DND-41 (cell line): ENCODE measurements around the gene FOXK2.

Experiments used
- ATAC-seq: fragments of 200-7000 bp; cut with Tn5 transposase; 3 replicates; pipeline ENCODE4 v1.9.1; 2021; ENCODE audit warnings: low read depth; ENCODE audit not compliant: insufficient read depth
- DNase-seq: peaks from one replicate; pipeline ENCODE4 v3.0.0-alpha.2; 2020
- H2AFZ ChIP-seq: 2 replicates; pipeline ENCODE4 v1.6.0; 2012; ENCODE audit warnings: low read depth, low read length
- H3K27ac ChIP-seq: 2 replicates; pipeline ENCODE4 v1.5.1; 2012; ENCODE audit warnings: low read length, inconsistent platforms
- H3K27me3 ChIP-seq: fragments of 200-600 bp; sonication (generic); 2 replicates; pipeline ENCODE4 v1.6.0; 2012; ENCODE audit warnings: low read length, mild to moderate bottlenecking, inconsistent platforms; ENCODE audit not compliant: insufficient read depth, poor library complexity
- H3K36me3 ChIP-seq: 2 replicates; pipeline ENCODE4 v1.5.1; 2012; ENCODE audit warnings: low read length, inconsistent platforms; ENCODE audit not compliant: insufficient read depth
- H3K4me1 ChIP-seq: 2 replicates; pipeline ENCODE4 v1.5.1; 2012; ENCODE audit warnings: mild to moderate bottlenecking, low read length; ENCODE audit not compliant: insufficient read depth
- H3K4me2 ChIP-seq: 2 replicates; pipeline ENCODE4 v1.6.0; 2012; ENCODE audit warnings: mild to moderate bottlenecking, moderate library complexity, low read length, inconsistent platforms; ENCODE audit not compliant: insufficient read depth
- H3K4me3 ChIP-seq, 2 experiments: fragments of 200-600 bp in 1 of 2; shearing (Covaris generic) in 1 of 2; 2 replicates each; pipeline ENCODE4 v1.5.1; 2012 to 2016; ENCODE audit warnings: inconsistent platforms in 2 of 2, low read length in 2 of 2, mild to moderate bottlenecking in 2 of 2, low read depth in 1 of 2, moderate library complexity in 1 of 2
- H3K79me2 ChIP-seq: 2 replicates; pipeline ENCODE4 v1.6.0; 2012; ENCODE audit warnings: low read length, inconsistent platforms; ENCODE audit not compliant: insufficient read depth
- H3K9ac ChIP-seq: 2 replicates; pipeline ENCODE4 v1.6.0; 2012; ENCODE audit warnings: low read depth, mild to moderate bottlenecking, inconsistent platforms, low read length, moderate library complexity
- H3K9me3 ChIP-seq: 2 replicates; pipeline ENCODE4 v1.5.1; 2012; ENCODE audit warnings: low read length, moderate library complexity, mild to moderate bottlenecking, inconsistent platforms; ENCODE audit not compliant: insufficient read depth, severe bottlenecking
- H4K20me1 ChIP-seq: 2 replicates; pipeline ENCODE4 v1.6.0; 2012; ENCODE audit warnings: low read length; ENCODE audit not compliant: insufficient read depth
- EZH2 ChIP-seq: IDR thresholded peaks from 3 replicates; pipeline ENCODE4 v1.6.1; 2012; ENCODE audit warnings: borderline replicate concordance, low read depth, mild to moderate bottlenecking, moderate library complexity, low read length, inconsistent platforms; ENCODE audit not compliant: severe bottlenecking
- TF ChIP-seq, protein P1 (sequence below): IDR thresholded peaks from 2 replicates; pipeline ENCODE4 v1.5.1; 2012; ENCODE audit warnings: borderline replicate concordance, low read length, moderate library complexity, mild to moderate bottlenecking; ENCODE audit not compliant: poor library complexity, severe bottlenecking; ENCODE audit errors: extremely low read depth

FOXK2 gene

DNA sequence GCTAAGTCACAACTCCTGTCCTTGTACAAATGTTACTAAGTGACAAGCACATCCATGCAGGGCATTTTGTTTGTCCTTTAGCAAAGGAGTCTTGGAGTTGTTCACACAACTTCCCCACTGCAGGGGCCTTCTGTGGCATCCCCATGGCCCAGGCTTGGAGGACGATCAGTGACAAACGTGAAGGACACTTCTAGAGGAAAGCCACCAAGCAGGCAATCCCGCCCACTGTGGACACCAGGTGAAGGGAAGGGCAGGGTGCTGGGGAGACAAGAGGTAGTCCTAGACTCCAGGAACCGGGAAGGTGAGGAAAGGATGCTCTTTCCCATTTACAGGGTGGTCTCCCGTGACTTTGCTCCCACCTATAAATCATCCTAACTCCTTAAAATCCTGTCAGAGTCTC, 124.6 kb downstream of the FOXK2 start:
- Histone ChIP-seq H3K27me3 (no peaks in the 10 kb centered on the region), H3K27ac (no peak overlapping the region), H2AFZ (no peak overlapping the region), H3K4me1 (peaks cover 27% of the 10 kb centered on the region), H4K20me1 (peaks cover 71% of the 10 kb centered on the region), H3K9me3 (no peaks in the 10 kb centered on the region), H3K36me3 (peaks cover 65% of the 10 kb centered on the region), H3K4me3 (no peak overlapping the region), H3K79me2 (peaks cover 89% of the 10 kb centered on the region), H3K4me2 (0 out of 2 replicates have a peak overlapping the region, but pooled peaks have one; percentile 8), H3K9ac (no peak overlapping the region)
- DNase-seq: no peak
- TF ChIP-seq, protein P1, sequence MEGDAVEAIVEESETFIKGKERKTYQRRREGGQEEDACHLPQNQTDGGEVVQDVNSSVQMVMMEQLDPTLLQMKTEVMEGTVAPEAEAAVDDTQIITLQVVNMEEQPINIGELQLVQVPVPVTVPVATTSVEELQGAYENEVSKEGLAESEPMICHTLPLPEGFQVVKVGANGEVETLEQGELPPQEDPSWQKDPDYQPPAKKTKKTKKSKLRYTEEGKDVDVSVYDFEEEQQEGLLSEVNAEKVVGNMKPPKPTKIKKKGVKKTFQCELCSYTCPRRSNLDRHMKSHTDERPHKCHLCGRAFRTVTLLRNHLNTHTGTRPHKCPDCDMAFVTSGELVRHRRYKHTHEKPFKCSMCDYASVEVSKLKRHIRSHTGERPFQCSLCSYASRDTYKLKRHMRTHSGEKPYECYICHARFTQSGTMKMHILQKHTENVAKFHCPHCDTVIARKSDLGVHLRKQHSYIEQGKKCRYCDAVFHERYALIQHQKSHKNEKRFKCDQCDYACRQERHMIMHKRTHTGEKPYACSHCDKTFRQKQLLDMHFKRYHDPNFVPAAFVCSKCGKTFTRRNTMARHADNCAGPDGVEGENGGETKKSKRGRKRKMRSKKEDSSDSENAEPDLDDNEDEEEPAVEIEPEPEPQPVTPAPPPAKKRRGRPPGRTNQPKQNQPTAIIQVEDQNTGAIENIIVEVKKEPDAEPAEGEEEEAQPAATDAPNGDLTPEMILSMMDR: no peak
- no peak for TF ChIP-seq EZH2
- ATAC-seq: no peak

DNA sequence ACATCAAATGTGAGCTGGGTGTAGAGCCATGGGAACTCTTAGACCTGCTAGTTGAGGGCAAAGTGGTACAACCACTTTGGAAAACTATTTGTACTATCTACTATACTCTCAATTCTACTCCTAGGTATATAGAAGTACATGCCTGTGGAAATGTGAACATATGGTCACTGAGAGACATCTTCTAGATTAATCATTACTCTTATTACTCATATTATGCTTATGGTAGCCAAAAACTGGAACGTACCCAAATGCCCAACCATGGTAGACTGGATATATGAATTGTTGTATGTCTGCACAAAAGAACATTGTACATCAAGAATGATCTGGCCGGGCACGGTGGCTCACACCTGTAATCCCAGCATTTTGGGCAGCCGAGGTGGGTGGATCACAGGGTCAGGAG, 126.0 kb downstream of the FOXK2 start:
- no peak overlapping the region for H3K4me3 ChIP-seq
- H3K27ac ChIP-seq: no peak overlapping the region
- no peak overlapping the region for H3K9ac ChIP-seq
- no peak overlapping the region for H2AFZ ChIP-seq
- no peak for TF ChIP-seq EZH2
- TF ChIP-seq, protein P1: no peak
- DNase-seq: no peak
- peaks cover 52% of the 10 kb centered on the region for H3K36me3 ChIP-seq
- H3K79me2 ChIP-seq: peaks cover 76% of the 10 kb centered on the region
- H3K27me3 ChIP-seq: no peaks in the 10 kb centered on the region
- no peak for ATAC-seq
- peak overlapping the region; percentile 98 for H3K4me2 ChIP-seq
- peaks cover 28% of the 10 kb centered on the region for H3K4me1 ChIP-seq
- H4K20me1 ChIP-seq: peaks cover 61% of the 10 kb centered on the region
- no peaks in the 10 kb centered on the region for H3K9me3 ChIP-seq

DNA sequence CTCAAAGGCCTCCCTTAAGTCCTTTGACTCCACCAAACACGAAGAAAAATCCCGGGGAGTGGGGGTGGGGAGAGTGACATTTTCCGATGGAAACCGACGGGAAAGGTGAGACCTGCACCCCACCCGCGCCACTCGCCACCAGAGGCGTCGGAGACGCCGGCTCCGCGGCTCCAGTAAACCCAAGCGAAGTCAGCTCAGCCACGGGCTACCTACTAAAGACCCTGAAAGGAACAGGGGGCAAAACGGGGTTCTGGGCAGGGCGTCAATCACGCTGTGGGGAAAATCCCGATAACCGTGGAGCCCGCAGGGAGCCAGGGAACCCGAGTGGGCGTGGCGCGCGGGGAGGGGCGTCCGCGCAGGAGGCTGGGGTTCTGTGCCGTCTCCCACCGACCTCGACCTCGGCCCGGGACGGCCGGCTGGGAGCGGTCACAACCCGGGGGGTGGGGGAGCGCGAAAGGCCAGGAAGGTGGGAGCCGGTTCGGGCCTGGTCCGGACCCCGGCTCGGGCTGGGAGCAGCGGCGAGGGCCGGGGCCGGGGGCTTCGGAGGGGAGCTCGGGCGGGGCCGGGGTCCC, 128.1 kb downstream of the FOXK2 start:
- Histone ChIP-seq H3K4me3 (peak overlapping the region; percentile 97 to 100), H3K4me1 (peaks cover 28% of the 10 kb centered on the region), H2AFZ (peak overlapping the region; percentile 96), H3K4me2 (peak overlapping the region; percentile 98), H3K9me3 (no peaks in the 10 kb centered on the region), H3K27me3 (no peaks in the 10 kb centered on the region), H3K9ac (peak overlapping the region; percentile 91), H4K20me1 (peaks cover 49% of the 10 kb centered on the region), H3K79me2 (peaks cover 55% of the 10 kb centered on the region), H3K36me3 (peaks cover 33% of the 10 kb centered on the region), H3K27ac (peak overlapping the region; percentile 88)
- TF ChIP-seq EZH2: no peak
- TF ChIP-seq, protein P1: peak; percentile 42
- peak; percentile 29 for ATAC-seq
- peak; percentile 43 for DNase-seq
